DMS79 (cell line): ENCODE data around the gene C19orf18.

ENCODE experiments used
- DNase-seq: peaks from one replicate; lab custom pipeline; 2025; lab: John Stamatoyannopoulos, UW

The C19orf18 gene

GRCh38 chr19:57947419-57948134 is 26.8 kb downstream of the C19orf18 start, which contains the start of gene ZNF256:
Gene ZNF256 (minus strand): TSS chr19:57947706. CDS start chr19:57947474, 232 bp downstream.
- DNase-seq = peak; percentile 94

- DNase-seq = no peak
Observed at GRCh38 chr19:57947088-57947418, 27.3 kb downstream of the C19orf18 start.

GRCh38 chr19:57946316-57946715 is 28.0 kb downstream of the C19orf18 start:
- no peak for DNase-seq

- no peak for DNase-seq
Observed at GRCh38 chr19:57941593-57941992, 32.7 kb downstream of the C19orf18 start.

GRCh38 chr19:57935731-57936130 is 38.6 kb downstream of the C19orf18 start:
- no peak for DNase-seq

GRCh38 chr19:57934820-57935665 is 39.3 kb downstream of the C19orf18 start, which contains the start of gene ZNF418:
Gene ZNF418 (minus strand): TSS chr19:57935402. CDS start chr19:57933822, 1,580 bp downstream.
- DNase-seq = no peak

- DNase-seq = no peak
Observed at GRCh38 chr19:57927587-57927986, 46.7 kb downstream of the C19orf18 start.

GRCh38 chr19:57916168-57916995 is 58.0 kb downstream of the C19orf18 start, which contains the start of gene ZNF417:
Gene ZNF417 (minus strand): TSS chr19:57916592. CDS start chr19:57916411, 181 bp downstream.
- DNase-seq = peak; percentile 97

- no peak for DNase-seq
Observed at GRCh38 chr19:57914531-57914930, 59.8 kb downstream of the C19orf18 start.
